ENCODE data around the gene ZNF19.

ZNF19 gene

GRCh38 chr16:71441348-71442050 lies 47.6 kb downstream of the ZNF19 start:
- no peak for DNase-seq (ENCODE audit: low read depth in 2 of 2)

DNA sequence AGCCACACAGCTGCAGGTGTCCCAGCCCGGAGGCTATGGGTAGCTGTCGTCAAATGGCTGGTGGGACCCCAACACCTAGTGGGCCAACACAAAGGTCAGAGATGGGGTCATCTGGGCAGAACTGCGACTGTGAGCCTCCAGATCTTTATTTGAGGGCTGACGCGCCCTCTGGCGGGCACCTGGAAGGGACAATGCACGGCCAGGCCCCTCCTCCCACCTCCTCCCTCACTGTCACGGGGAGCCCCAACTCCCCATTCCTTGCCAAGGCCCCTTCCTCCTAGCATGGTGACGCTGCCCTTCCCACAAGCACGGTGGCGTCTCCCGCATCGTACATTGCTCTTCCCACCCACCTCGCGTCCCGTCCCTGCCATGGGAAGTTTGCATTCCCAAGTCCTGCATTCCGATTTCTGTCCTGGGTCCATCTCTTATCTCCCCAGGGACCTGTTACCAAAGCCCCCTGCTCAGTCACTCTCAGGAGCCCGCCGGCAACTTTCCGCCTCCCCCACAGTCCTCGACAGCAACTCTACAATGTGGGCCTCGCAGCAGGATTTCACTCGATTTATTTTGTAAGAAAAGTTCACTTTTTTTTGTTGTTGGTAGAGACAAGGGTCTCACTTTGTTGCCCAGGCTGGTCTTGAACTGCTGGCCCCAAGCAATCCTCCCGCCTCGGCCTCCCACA lies 48.3 kb downstream of the ZNF19 start:
- DNase-seq (ENCODE audit: low read depth in 2 of 2): no peak

DNA sequence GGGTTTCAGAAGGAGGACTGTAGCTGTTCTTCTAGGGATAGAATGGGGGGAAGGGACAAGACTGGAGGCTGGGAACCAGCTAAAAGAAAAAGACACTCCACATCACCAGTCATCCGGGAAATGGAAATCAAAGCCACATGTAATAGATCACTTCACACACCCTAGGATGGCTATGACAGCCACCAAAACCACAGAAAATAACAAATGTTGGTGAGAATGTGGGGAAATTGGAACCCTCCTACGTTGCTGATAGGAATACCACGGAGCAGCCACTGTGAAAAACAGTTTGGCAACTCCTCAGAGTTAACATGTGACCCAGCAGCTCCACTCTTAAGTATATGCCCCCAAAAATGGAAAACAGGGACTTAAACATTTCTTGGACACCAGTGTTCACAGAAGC lies 49.6 kb downstream of the ZNF19 start:
- no peak for DNase-seq (ENCODE audit: low read depth in 2 of 2)

- DNase-seq (ENCODE audit: low read depth in 2 of 2): no peak
Observed at GRCh38 chr16:71436473-71436872, 52.7 kb downstream of the ZNF19 start.

- no peak for DNase-seq (ENCODE audit: low read depth in 2 of 2)
Observed at GRCh38 chr16:71432906-71433305, 56.2 kb downstream of the ZNF19 start.

DNA sequence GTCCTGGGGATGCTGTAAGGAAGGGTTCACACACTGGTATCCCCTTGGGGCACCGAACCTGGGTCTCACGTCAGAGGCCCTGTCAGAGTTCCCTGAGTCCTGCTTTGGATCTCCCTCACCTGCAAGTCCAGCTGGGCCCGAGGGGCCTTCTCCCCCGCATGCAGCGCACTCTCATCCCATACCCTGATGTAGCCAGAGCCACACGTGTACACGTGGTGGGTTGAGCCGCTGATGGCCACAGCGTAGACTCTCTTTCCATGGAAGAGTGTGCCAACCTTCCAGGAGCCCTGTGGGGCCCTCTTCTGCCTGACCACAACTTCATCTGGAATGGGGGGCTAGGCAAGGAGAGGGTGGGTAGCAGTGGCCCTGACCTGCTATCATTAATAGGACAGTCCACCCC lies 57.1 kb downstream of the ZNF19 start:
- DNase-seq (ENCODE audit: low read depth in 2 of 2): no peak

GRCh38 chr16:71431176-71431575 lies 57.9 kb downstream of the ZNF19 start:
- DNase-seq (ENCODE audit: low read depth in 2 of 2): no peak

DNA sequence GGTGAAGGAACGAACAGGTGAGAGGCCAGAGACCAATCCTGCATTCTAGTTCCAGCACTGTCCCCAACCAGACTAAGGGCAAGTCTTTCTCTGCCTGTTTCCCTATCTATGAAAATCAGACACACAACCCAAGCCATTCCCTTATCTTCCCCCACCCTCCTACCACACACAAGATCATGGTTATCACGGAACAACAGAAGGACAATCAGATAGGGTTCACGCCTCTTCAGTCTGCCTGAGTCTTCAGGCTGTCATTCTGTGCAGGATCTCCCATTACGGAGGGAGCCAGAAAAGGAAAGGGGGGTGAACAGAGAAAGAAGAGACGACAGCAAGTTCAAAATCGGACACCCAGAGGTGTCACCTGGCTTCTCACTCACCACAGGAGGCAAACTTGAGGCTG lies 58.4 kb downstream of the ZNF19 start:
- no peak for DNase-seq (ENCODE audit: low read depth in 2 of 2)

GRCh38 chr16:71429581-71429980 lies 59.5 kb downstream of the ZNF19 start:
- DNase-seq (ENCODE audit: low read depth in 2 of 2): no peak

- DNase-seq (ENCODE audit: low read depth in 2 of 2): no peak
Observed at GRCh38 chr16:71428883-71429282, 60.2 kb downstream of the ZNF19 start.

DNA sequence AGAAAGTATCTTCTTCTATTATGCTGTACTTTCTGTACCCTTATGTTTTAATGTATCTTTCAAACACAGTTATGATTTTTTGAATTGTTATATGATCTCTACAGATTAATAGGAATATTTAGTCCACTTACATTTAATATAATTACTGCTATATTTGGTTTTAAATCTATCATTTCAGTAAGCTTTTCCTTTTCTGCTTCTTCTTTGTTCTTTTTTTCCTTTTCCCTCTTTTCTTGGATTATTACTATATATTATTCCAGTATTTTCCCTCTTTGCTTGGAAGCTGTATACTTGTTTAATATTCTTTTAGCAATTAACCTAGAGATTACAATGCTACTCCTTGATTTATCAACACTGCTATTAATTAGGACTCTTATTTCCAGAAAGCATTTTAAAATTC lies 60.7 kb downstream of the ZNF19 start:
- no peak for DNase-seq (ENCODE audit: low read depth in 2 of 2)

- DNase-seq (ENCODE audit: low read depth in 2 of 2): no peak
Observed at GRCh38 chr16:71426880-71427615, 62.1 kb downstream of the ZNF19 start.

DNA sequence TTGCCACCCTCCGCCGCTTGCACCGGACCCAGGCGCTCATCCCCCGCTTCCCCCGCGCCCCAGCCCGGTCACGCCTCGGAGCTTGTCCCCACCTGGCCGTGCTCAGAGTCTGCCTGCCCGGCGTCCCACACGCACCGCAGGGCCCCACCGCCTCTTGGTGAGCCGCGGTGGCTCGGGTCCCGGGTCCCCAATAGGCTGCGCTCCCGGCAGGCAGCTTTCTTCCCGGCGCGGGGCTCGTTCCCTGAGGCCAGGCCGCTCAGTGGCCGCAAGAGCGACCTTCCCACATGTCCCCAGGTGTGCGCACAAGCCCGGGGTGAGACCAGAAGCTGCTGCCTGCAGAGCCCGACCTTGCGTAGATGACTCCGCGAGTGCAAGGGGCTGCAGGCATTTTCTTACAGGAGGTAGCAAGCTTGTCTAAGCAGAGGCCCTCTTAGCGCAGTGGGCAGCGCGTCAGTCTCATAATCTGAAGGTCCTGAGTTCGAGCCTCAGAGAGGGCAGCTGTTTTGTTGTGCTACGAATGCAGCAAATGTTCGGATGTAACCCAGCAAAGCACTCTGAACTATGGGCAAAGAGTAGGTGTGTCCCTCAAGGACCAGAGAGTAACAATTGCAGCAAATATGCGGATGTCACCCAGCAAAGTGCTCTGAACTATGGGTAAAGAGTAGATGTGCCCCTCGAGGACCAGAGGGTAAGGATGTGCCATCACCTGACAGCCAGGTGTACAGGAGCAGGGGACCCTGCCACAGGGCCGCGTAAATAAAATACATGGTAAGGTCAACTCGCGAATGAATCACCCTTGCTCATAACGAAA lies 62.9 kb downstream of the ZNF19 start:
- no peak for DNase-seq (ENCODE audit: low read depth in 2 of 2)

- DNase-seq (ENCODE audit: low read depth in 2 of 2): no peak
Observed at GRCh38 chr16:71425746-71426068, 63.4 kb downstream of the ZNF19 start.

- DNase-seq (ENCODE audit: low read depth in 2 of 2): no peak
Observed at GRCh38 chr16:71424626-71425025, 64.5 kb downstream of the ZNF19 start.

GRCh38 chr16:71423865-71424264 lies 65.3 kb downstream of the ZNF19 start:
- no peak for DNase-seq (ENCODE audit: low read depth in 2 of 2)
